HL-60/S4 treated with retinoic acid at 250 ng/mL for 4 days and 3 days (cell line): ENCODE data around the gene DGCR2.
"Not testable (repeated sequence)": the region's sequence is repeated elsewhere in the genome, so short reads cannot be mapped to it uniquely, and the experiment has no call there.

Source experiments
- in situ Hi-C: fragments of 300-500 bp; cut with MboI; formaldehyde crosslinking; loops from 2 replicates; pipeline ENCODE4 v1.7.0; 2022; ENCODE audit warnings: low sequenced_read_pairs

Gene DGCR2

DNA sequence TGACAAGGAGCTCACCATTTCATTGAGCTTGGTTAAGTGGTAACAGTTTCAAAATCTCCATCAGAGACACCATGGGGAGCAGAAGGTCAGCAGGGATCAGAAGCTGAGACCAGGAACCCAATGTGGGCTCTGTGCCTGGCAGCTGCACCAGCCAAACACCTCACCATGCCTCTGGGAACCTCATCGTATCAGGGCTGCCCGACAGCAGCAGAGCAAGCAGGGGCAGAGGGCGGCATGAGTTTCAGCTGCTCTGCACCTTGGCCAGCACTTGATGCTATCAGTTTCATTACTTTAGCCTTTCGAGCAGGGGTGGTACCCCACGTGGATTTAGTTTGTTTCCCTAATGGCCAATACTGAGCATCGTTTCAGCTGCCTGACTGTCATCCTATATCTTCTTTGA lies 77.8 kb downstream of the DGCR2 start:
- in situ Hi-C loops = no loop called here

DNA sequence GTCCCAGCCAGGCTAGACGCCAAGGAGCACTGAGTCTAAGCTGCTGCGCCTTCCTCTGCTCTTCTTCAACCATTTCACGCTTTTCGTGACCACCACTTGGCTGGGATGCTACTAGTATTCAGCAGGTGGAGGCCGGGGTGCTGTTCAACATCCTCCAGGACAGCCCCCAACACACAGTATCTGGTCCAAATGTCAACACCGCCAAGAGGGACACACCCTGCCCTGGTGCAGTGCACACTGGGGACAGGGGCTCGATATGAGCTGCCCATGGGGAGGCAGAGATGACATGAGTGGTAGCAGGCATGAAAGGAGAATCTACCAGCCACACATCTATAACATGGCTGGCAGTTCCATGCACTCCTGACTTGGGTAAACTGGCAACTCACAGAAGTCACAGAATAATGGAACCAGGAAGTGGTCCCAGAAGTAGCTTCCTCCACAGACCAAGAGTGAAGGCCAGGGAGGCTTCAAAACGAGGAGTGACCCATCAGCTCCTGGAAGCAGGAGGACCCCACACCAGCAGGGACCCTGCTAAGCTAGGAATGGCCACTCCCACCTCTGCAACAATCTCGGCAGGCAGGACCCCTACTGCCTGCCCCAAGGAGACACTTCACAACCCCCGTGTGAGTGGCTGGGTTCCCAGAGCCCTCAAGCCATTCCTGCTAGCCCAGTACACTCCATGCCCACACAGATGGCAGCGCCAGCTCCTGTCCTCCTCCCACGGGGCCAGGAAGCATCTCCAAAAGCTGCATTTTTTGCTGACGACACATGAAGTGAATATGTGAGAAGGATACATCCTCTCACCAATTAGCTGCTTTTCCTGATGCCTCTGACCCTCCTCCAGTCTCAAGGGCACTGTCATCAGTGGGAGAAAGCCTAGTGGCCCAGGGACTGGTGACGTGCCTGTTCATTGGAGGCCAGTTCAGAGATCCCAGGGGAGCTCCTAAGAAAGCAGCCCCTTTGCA lies 78.8 kb downstream of the DGCR2 start:
- in situ Hi-C loops = no loop called here

DNA sequence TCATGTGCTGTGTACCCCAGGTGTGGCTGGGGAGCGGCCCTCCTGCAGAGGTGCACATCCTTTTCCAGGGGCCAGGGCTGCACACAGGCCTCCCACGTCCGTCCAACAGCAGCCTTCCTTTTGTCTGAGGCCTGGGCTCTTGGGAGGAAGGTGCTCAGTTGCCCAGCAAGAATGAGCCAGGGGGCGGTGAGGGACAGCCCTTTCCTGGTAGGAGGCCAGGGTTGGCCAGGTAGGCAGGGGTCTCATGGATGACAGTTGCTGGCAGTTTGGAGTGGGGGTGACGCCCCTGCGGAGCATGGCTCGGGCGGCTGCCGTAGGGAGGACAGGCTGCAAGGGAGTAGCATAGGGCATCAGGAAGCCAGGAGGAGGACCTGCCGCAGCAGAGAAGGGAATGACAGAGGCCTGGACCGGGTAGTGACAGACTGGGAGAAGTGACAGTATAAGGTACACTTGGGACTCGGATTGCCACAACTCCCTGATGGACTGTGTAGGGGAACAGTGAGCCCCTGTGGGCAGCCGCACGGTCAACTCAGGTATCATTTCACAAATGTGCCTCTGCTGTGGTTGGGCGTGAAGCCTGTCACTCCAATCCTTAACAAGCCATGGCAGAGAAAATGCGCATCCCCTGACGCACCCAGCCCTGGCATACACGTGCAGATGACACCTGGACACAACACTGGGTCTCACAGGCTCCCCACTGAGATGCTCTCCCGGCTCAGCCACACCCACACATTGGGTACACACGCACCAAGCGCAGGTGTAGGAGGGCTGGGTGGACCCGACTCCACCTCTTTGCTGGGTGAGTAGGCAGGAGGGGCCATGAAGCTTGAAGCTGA lies 79.7 kb downstream of the DGCR2 start:
- in situ Hi-C loops = no loop called here

DNA sequence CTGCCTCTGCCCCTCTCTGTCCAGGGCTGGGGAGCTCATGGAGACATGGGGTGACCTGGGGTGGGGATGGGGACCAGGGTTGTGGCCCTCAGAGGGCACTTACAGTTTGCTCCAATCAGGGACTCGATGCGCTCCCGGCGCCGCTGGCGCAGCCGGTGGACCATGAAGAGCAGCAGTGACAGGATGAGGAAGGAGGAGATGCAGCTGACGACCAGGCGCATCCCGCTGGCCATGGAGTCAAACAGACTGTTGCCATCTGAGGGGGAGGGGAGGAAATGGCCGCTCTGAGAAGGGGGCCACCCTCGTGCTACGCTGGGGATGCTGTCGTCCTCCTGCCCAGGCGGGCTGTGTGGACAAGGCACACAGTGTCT lies 80.5 kb downstream of the DGCR2 start:
- in situ Hi-C loops = no loop called here

DNA sequence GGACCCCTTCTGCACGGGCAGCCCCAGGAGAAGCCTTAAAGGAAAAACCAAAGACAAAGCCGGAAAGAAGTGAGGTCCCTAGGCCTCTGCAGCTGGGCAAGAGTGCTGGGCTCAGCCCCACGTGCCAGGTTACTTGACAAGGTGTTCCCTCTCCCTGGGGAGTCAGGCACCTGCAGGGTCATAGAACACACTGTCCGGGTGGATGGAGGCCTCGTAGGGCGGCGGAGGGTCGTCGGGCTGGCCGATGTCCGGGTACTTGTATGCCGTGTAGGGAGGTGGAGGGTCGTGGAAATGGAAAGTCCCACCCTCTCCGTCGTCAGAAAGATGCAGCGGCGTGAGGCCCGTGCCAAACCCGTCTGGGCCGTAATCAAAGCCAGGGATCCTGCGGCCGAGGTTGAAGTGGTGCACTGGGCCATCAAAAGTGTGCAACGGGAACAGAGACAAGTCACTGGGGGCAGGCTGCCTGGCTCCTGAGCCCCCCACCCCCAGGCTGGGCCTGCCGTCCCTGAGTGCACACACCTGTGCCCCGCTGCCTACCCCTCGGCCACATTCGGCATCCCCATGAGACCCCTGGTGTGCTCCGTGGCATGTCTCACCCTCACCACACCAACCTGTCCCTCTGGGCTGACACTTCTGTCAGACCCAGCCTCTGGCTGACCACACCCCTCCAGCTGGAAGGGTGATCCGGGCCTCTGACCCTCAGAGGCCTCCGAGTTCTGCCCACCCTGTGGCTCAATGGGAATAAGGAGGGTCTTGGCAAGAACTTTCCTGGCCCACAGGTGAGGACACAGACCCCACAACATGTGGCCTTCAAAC lies 81.1 kb downstream of the DGCR2 start:
- in situ Hi-C loops = no loop called here

DNA sequence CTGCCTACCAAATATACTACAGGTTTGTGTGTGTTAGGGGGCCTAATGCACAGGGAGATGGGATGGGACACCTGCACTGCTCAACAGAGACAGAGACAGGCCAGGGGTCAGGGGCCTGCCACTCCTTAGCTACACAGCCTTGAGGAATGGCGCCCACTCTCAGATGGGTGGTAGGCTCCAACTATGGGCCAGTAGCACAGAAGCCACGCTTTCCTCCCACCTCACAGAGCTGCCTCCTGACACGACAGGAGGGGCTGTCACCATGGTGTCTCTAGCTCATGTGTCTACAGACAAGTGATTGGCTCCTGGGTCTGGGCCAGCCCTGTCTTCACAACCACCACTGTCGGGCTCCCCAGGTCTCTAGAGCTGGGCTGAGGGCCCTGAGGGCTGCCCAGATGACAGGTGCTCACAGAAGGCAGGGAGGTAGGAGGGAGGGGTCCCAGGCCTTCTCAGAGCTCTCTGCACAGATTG lies 81.8 kb downstream of the DGCR2 start:
- in situ Hi-C loops = no loop called here

DNA sequence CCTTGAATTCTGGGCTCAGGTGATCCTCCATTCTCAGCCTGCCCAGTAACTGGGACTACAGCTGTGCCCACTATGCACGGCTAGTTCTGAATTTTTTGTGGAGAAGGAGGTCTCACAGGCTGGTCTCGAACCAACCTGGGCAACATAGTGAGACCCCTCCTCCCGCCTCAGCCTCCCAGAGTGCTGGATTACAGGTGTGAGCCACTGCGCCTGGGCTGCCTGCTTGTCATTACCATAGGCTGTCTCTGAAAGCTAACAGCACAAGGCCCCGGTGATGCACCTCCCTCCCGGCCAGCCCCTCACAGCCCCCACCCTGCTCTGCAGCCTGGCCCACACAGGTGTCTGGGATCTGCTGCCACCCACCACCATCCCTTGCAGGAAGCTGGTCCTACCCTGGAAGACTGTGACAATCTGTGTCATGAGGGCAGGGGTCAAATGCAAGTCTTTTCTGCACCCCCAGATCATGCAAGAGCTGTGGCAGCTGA lies 82.4 kb downstream of the DGCR2 start:
- in situ Hi-C loops = no loop called here

DNA sequence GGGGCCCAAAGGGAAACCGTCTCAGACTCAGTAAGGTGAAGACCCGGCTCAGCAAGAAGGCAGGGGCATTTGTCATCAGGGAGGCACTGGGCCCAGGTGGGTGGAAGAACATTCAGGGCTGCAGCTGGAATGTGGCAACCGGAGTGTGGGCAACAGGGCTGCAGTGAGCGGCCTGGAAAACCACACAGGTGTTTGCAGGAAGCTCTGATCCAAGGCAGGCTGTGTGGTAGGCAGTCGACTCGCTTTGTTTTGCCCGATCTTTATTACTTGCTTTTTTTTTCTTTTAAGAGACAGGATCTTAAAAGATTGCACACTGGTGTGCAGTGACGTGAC lies 82.8 kb downstream of the DGCR2 start:
- in situ Hi-C loops = no loop called here

DNA sequence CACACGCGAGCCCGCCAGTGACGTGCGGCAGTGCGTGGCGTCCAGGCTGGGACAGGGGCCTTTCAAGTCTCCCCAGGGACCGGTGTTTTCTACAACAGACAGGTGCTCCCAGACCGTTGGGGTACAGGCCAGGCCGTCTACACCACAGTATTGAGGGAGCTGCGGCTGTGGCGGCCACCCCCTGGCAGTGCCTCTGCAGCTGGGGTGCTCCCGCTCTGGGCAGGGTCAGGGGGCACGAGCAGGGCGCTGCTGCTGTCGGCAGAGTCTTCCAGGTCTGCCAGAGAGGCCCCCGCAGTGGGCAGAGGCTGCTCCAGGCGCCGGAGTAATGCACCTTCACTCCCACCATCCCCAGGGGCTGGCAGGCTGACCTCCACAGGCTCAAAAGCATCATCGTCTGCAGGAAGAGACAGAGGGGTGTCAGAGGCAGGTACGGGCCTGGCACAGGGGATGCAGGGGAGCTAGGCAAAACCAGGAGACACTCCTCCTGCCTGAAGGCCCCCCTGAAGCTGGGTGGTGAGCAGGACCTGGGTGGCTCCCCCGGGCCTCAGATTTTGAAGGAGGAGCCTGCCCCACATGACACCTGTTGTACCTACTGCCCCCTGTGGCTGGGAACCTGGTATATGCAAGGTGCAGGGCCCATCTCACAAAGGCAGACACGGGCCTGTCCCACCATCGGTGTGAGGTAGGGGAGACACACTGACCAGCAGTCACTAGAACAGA lies 83.3 kb downstream of the DGCR2 start:
- in situ Hi-C loops = no loop called here

DNA sequence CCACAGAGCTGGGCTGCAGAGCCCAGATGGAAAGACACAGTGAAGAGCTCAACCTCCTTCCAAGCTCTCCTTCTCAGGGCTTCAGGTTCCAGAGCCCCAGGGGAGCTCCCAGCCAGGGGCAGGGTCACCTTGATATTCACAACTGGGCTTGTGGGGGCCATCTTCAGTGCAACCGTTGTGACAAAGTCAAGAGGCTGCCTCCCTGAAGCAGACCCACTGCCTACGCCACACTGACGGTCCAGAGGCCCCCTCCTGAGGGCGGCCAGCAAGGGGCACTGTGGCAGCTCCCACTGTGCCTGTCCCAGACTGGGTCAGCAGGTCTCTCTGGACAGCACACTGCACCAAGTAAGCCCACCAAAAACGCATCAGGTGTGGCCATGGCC lies 84.1 kb downstream of the DGCR2 start:
- in situ Hi-C loops = no loop called here

DNA sequence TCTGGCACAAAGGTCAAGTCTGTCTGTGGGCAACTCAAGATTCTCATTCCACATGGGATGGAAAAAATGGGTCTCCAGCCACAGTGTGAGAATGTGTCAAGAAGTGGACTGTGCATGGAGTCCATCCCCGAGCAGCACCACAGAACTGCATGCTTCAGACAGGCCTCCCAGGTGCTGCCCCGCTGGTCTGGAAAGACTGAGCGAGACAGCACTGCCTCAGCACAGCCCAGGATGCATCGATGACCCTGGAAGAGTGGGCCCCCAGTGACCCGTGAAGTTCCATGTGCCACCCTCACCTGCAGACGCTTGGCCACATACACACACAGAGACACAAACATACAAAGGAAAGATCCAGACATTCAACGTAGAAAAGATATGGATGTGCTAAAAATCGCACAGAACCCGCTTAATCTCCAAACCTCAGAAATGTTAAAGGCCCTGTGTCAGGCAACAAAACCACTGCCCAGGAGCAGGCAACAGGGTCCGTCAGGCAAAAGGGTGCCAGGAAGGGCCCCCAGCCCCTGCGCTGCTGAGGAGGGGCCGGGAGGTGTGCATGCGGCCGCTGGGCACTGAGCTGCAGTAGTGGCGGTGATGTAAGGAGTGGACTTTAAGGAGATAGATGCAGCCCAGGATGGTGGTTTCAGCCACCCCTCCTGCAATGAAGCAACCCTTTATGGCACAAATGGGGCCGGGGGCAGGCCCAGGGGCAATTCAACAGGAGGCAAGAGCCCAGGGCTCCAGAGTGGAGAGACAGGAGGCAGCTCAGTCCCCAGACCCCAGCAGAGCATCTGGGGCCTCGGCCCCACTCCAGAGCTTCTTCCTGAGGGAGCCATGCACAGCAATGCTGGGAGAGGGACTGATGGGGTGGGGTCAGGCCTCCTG lies 84.7 kb downstream of the DGCR2 start:
- in situ Hi-C loops = no loop called here

DNA sequence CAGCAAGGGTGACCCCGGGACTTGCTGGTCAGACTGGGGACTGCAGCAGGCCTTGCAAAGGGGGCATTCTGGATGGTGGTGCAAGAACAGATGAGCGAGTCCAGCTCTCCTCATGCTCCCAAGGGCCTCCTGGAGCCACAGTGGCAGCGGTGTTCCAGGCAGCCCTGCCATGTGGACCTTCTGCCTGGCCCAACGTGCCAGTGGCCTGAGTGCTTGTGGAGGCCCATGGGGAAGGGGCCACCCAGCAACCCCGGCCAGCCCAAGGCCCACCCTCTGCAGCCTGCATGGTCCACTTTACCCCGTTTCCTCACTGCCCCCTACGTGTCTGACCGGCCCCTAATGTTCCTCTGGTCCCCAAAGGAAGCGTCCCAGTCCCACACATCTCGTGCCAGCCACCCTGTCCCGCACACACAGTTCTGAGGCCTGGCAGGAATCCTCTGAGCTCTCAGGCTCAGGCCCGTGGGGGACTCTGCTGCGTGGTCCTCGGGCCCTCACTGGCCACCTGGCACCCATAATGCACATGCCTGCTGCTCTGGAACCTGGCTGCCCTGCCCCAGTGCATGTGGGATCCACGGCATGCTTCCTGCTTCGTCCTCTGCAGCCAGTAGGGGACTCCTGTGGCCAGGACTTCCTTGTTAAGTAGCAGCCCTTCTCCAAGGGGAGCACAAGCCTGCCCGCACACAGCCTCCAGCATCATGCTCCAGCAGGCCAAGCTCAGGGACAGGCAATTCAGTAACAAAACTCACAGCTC lies 85.5 kb downstream of the DGCR2 start:
- in situ Hi-C loops = no loop called here

DNA sequence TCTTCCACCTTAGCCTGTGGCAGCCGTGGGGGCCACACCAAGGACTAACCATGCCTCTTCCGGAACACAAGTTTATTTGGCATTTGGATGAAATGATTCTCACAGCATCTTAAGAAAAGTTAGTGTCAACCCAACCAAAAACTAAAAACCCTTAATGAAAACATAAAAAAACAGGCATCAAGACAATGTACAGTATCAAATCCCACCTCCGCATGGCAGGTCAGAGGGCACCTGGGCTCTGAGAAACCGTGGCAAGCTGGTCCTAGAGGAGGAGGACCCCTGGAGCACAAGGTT lies 86.0 kb downstream of the DGCR2 start:
- in situ Hi-C loops = no loop called here

DNA sequence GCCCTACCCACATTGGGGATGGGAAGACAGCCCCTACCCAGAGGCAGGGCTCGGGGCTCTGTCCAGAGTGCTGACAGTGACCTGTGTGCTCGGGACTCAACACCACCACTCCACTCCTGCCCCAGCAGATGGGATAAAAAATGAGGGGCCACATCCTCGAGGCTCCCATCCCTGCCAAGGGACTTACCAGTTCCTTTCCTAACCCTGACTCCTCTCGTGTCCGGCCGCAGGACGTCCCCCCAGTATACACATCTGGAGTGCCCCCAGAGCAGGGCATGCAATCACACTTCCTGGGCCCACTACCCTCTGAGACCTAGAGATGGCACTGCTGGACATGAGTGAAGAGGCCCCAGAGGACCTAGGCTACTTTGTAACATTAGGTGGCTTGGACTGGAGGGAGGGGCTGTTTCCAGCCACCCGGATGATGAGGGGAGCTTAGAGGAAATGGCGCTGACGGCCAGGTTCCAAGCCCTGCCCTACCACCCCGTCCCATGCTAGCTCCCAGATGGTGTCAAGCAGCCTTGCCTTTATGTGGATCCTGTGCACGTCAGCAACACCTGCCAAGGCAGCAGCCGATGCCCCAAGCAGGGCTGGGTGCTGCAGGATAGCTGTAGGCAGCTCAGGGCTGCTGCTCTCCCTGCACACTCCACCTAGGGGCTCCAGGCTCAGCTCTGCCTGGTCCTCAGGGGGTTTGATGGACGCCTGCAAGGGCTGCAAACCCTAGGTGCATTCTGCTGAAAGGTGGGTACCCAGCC lies 86.6 kb downstream of the DGCR2 start:
- in situ Hi-C loops = no loop called here

DNA sequence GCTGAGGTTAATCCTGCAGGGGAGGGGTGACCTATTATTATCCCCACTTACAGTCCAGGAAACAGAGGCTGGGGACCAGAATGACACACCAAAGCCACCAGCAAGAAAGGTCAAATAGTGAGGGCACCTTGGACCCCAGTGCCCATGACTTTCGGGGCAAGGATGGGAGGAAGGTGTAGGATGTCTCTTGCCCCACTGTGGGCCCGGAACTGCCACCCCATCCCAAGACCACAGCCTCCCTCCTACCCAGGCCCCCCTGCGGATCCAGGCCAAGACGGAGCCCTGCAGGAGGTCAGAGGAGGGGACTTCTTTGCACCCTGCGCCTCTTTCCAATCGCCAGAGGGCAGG lies 87.1 kb downstream of the DGCR2 start:
- in situ Hi-C loops = not testable (repeated sequence)

DNA sequence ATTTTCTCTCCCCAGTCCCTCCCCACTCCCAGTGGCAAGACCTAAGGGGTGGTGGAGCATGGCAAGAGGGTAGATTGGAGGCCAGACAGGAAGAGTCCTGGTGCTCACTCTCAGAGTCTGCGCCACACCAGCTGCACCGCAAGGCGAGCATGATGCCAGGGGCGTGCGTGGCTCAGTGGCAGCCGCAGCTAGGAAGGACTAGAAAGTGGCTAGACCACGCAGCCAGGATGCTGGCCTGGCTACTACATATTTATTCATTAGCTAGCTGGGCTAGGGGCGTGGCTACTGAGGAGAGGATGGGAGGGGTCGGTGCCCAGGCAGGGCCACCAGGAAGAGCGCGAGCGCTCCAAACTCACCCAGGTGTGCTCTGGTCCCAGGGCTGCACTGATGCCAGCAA lies 87.5 kb downstream of the DGCR2 start:
- in situ Hi-C loops = not testable (repeated sequence)

DNA sequence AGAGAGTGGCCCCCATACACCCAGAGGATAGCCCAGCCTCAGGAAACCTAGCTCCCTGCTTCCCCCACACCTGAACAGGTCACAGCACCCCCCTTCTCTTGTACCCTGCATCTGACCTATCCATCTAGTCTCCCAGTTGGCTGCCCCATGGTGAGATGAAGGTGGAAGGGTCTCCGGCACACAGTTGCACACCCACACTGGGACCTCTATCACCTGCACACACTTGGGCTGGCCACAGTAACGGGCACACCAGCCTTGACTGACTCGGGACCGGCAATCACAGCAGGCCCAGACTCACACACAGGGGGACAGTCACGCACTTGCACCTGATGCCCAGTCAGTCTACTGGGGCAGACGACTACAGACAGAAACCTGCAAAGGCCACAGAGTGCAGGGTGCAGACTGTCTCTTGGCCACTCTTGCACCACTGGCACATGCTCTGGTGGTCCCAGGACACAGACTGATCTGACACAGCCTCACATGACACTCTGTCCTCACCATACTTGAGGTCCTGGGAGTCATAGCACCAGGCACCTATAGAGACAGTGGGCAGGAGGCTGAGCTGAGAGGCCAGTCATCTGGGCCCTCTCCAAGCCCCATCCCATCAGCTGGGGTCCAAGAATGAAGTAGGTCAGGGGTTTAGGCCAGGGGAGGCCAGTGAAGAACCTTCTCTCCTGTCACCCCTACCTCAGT lies 88.0 kb downstream of the DGCR2 start:
- in situ Hi-C loops = not testable (repeated sequence)

DNA sequence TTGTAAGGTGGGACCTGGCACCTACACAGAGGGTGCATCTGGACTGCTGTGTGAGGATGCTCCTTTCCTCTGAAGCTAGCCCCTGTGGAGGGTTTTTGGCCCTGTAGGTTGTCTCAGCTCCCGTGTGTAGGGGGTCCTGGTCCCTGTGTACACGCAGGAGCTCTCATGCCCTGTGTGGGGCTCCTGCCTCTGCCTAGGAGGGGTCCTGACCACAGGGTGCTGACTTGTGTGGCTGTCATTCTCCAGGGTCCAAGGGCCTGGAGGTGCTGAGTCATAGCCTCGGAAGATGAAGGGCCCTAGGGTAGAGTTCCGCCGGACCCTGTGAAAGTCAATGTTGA lies 88.7 kb downstream of the DGCR2 start:
- in situ Hi-C loops = not testable (repeated sequence)
